Duodenal mucosa (tissue), 2 donors: ENCODE data around the gene CDK14.

Source experiments
- H3K27ac ChIP-seq: one replicate; pipeline ENCODE4 v1.7.0; 2013; ENCODE audit warnings: low read depth, low read length
- H3K27me3 ChIP-seq, 2 donors: one replicate each; pipeline ENCODE4 v1.7.0; 2013; ENCODE audit warnings: low read length in 2 of 2, control low read depth in 1 of 2; ENCODE audit not compliant: insufficient read depth in 2 of 2, control insufficient read depth in 1 of 2
- H3K36me3 ChIP-seq, 2 donors: one replicate each; pipeline ENCODE4 v1.7.0; 2013; ENCODE audit warnings: low read length in 2 of 2, control low read depth in 1 of 2; ENCODE audit not compliant: insufficient read depth in 2 of 2, control insufficient read depth in 1 of 2
- H3K4me1 ChIP-seq, 2 donors: one replicate each; pipeline ENCODE4 v1.7.0; 2013; ENCODE audit warnings: low read length in 2 of 2, control low read depth in 1 of 2; ENCODE audit not compliant: insufficient read depth in 2 of 2, control insufficient read depth in 1 of 2
- H3K4me3 ChIP-seq, 2 donors: one replicate each; pipeline ENCODE4 v1.7.0; 2013; ENCODE audit warnings: low read length in 2 of 2, low read depth in 1 of 2
- H3K9ac ChIP-seq, 2 donors: one replicate each; pipeline ENCODE4 v1.7.0; 2013; ENCODE audit warnings: low read length in 2 of 2, low read depth in 1 of 2
- H3K9me3 ChIP-seq, 2 donors: one replicate each; pipeline ENCODE4 v1.7.0; 2013; ENCODE audit warnings: low read length in 2 of 2, control low read depth in 1 of 2; ENCODE audit not compliant: control insufficient read depth in 1 of 2

The CDK14 gene

GRCh38 chr7:90690159-90690858 is 94.2 kb downstream of the CDK14 start:
- Histone ChIP-seq H3K9ac (no peak overlapping the region), H3K9me3 (no peaks in the 10 kb centered on the region), H3K27ac (no peak overlapping the region), H3K36me3 (no peaks in the 10 kb centered on the region), H3K27me3 (no peaks in the 10 kb centered on the region), H3K4me3 (no peak overlapping the region), H3K4me1 (no peaks in the 10 kb centered on the region)

DNA sequence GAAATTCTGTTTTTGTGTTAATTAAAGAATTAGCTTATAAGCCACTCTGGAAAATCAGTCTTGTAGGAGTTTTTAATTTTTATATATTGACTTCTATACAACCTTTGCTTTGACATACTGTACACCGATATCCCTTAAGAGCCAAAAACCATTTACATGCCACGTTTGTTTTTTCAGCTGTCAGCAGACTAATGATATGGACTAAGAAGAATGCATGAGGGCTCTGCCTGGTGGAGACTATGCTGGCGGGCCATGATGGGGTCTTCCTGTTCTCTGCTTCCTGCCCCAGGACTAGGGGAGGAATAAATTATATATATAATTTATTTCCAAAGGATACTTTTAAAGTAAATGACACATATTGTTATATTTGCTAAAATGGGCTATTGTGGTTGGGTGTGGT is 96.3 kb downstream of the CDK14 start:
- Histone ChIP-seq H3K4me1 (no peaks in the 10 kb centered on the region), H3K36me3 (no peaks in the 10 kb centered on the region), H3K4me3 (no peak overlapping the region), H3K9me3 (no peaks in the 10 kb centered on the region), H3K27me3 (no peaks in the 10 kb centered on the region), H3K27ac (no peak overlapping the region), H3K9ac (no peak overlapping the region)

DNA sequence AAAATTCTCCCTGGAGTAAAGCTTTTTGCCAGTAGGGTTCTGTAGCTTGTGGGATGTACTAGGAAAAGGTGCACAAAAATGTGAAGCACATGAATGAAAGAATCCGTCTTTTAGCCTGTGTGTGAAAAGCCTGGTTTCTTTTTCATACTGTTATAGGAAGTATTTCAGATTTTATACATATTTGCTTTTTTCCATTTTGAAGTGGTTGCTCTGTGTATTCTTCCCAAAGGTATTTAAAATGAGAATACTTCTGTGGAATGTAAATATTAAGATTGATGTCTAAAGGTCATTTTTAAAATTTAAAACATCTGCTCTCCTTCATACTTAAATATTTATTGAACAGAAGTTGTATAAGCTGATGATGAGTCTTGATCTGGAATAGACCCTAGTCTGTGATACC is 96.8 kb downstream of the CDK14 start:
- Histone ChIP-seq H3K9ac (no peak overlapping the region), H3K27ac (no peak overlapping the region), H3K4me3 (no peak overlapping the region), H3K4me1 (no peaks in the 10 kb centered on the region), H3K9me3 (no peaks in the 10 kb centered on the region), H3K36me3 (no peaks in the 10 kb centered on the region), H3K27me3 (no peaks in the 10 kb centered on the region)

- Histone ChIP-seq H3K27me3 (no peaks in the 10 kb centered on the region), H3K4me1 (no peaks in the 10 kb centered on the region), H3K36me3 (no peaks in the 10 kb centered on the region), H3K4me3 (no peak overlapping the region), H3K9ac (no peak overlapping the region), H3K9me3 (no peaks in the 10 kb centered on the region), H3K27ac (no peak overlapping the region)
Observed at GRCh38 chr7:90693939-90694338, 97.8 kb downstream of the CDK14 start.

GRCh38 chr7:90698616-90699015 is 102.5 kb downstream of the CDK14 start:
- Histone ChIP-seq H3K27me3 (no peaks in the 10 kb centered on the region), H3K9ac (no peak overlapping the region), H3K9me3 (no peaks in the 10 kb centered on the region), H3K27ac (no peak overlapping the region), H3K4me1 (peaks cover 5 to 6% of the 10 kb centered on the region in 2 donors), H3K36me3 (no peaks in the 10 kb centered on the region), H3K4me3 (no peak overlapping the region)

DNA sequence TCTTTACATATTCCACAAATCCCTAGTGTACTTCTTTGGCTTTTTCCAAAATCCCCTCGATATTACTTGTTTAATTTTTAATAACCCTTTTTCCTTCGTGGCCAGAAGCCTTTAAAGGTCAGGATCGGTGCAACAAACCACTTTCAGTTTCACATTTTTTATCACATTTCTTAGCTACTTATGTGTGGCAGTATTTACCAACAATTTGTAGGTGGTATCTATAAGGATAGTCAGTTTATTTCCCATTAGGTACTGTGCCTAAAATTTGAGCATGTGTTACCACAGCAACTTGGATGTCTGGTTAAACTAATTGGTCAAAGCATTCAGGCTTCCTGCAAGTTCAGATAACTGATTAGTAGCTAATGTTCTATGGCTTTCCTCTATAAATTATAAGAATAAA is 104.9 kb downstream of the CDK14 start:
- H3K27ac ChIP-seq, result no peak overlapping the region

DNA sequence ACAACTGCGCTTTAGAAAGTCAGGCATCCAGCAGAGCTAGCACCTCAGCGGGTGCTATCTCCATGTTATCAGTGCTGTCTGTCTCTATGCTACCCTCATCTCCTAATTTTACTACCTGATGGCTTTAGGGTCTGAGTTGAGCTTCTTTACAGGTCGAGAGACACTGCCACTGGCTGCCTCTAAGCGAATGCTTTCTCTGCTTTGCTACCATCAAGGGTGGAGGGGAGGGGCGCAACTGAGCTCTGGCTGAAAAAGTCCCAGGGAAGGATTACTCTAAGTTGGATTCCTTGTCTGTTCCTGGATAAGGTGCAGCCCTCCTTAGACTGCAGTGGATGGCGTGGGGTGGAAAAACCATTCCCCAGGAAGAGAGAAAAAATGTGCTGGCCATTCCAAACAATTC is 105.7 kb downstream of the CDK14 start:
- Histone ChIP-seq H3K4me1 (peaks cover 5 to 18% of the 10 kb centered on the region in 2 donors), H3K36me3 (no peaks in the 10 kb centered on the region), H3K9me3 (no peaks in the 10 kb centered on the region), H3K27me3 (no peaks in the 10 kb centered on the region), H3K4me3 (no peak overlapping the region), H3K9ac (no peak overlapping the region), H3K27ac (no peak overlapping the region)

More for the DNA sequence above, 104.9 kb downstream of the CDK14 start:
- H3K4me3 ChIP-seq, result peak overlapping the region; percentile 43 to 57
- H3K9ac ChIP-seq, result peak overlapping the region in 1 of 2 donors; percentile 17
- H3K27me3 ChIP-seq, result no peaks in the 10 kb centered on the region
- no peaks in the 10 kb centered on the region for H3K36me3 ChIP-seq
- peaks cover 5 to 11% of the 10 kb centered on the region in 2 donors for H3K4me1 ChIP-seq
- H3K9me3 ChIP-seq, result no peaks in the 10 kb centered on the region

GRCh38 chr7:90705391-90706071 is 109.4 kb downstream of the CDK14 start:
- no peaks in the 10 kb centered on the region for H3K27me3 ChIP-seq
- no peak overlapping the region for H3K4me3 ChIP-seq
- H3K4me1 ChIP-seq, result peaks cover 10 to 27% of the 10 kb centered on the region in 2 donors
- no peaks in the 10 kb centered on the region for H3K9me3 ChIP-seq
- H3K36me3 ChIP-seq, result no peaks in the 10 kb centered on the region
- no peak overlapping the region for H3K27ac ChIP-seq
- no peak overlapping the region for H3K9ac ChIP-seq

DNA sequence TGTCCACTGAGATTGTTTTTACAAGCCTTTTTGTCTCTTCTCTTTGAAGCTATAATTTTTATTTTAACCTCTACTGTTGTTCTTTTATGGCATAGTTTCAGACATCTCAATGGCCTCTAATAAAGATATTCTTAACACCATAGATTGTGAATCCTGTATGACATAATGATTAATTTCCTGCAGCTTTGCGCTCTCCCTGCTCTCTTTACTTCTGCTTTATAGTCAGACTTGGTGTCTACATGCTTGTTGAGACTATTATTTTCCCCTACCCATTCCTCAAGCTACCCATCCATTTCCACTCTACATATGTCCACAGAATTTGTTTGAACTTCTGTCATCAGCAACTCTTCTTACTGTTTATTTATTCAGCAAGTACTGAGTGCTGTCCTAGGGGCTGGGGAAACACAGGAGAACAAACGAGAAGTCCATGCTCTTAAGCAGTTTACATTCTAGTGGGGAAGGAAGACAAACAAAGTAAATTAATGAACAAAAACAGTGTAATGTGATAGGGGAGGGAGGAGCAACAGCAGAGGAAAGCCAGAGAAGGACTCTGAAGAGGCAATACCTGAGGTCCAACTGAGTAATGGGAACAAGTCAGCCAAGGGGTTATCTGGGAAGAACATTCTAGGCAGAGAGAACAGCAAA is 110.1 kb downstream of the CDK14 start:
- no peak overlapping the region for H3K27ac ChIP-seq
- no peaks in the 10 kb centered on the region for H3K27me3 ChIP-seq
- no peak overlapping the region for H3K9ac ChIP-seq
- no peaks in the 10 kb centered on the region for H3K36me3 ChIP-seq
- no peak overlapping the region for H3K4me3 ChIP-seq
- H3K9me3 ChIP-seq, result no peaks in the 10 kb centered on the region
- H3K4me1 ChIP-seq, result peaks cover 11 to 27% of the 10 kb centered on the region in 2 donors

DNA sequence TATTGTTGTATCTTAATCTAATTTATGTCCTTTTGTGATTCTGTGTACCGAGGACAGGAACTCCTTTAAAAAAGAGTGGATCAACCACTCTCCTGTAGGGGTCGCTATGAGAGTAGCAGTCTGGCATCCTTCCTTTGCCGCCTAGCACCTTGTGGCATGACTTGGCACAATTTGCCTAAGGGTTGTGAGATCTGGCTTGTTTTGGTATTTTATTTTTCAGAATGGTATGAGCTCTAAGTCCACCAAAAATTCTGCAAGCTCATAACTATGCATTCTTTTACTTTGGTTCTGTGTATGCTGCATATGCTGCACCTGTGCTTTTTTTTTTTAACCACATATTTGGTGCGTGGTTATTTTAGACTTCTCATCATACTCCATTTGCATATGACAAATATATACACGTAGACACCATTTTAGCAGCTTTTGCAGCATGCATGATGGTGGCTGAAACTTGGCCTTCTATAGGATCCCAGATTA is 112.8 kb downstream of the CDK14 start:
- Histone ChIP-seq H3K9me3 (no peaks in the 10 kb centered on the region), H3K9ac (no peak overlapping the region), H3K4me3 (no peak overlapping the region), H3K36me3 (no peaks in the 10 kb centered on the region), H3K27ac (no peak overlapping the region), H3K4me1 (peaks cover 11 to 27% of the 10 kb centered on the region in 2 donors), H3K27me3 (no peaks in the 10 kb centered on the region)
